Loucy (cell line): ENCODE results near the gene RHBDF2.

Experiments
- H2AFZ ChIP-seq: fragments of 200-600 bp; sonication (generic); 2 replicates; pipeline ENCODE4 v1.6.0; 2016; ENCODE audit warnings: antibody characterized with exemption, mild to moderate bottlenecking, low read length, moderate library complexity
- H3F3A ChIP-seq: fragments of 200-600 bp; 2 replicates; pipeline ENCODE4 v1.6.0; 2016; ENCODE audit warnings: antibody characterized with exemption, low read depth, mild to moderate bottlenecking
- H3K27me3 ChIP-seq: fragments of 200-600 bp; sonication (generic); 2 replicates; pipeline ENCODE4 v1.6.1; 2014; ENCODE audit warnings: low read length, mild to moderate bottlenecking; ENCODE audit not compliant: insufficient read depth, poor library complexity, severe bottlenecking
- H3K36me3 ChIP-seq: fragments of 200-600 bp; sonication (generic); 2 replicates; pipeline ENCODE4 v1.6.1; 2016; ENCODE audit warnings: low read length; ENCODE audit not compliant: insufficient read depth
- H3K4me1 ChIP-seq: fragments of 200-600 bp; sonication (generic); 2 replicates; pipeline ENCODE4 v1.5.1; 2014; ENCODE audit warnings: low read length, mild to moderate bottlenecking; ENCODE audit not compliant: insufficient read depth, poor library complexity, severe bottlenecking
- H3K4me2 ChIP-seq: fragments of 200-600 bp; sonication (generic); 2 replicates; pipeline ENCODE4 v1.6.0; 2014; ENCODE audit warnings: antibody characterized with exemption, low read length, low read depth, mild to moderate bottlenecking; ENCODE audit not compliant: poor library complexity, severe bottlenecking
- H3K4me3 ChIP-seq: fragments of 200-600 bp; sonication (generic); 2 replicates; pipeline ENCODE4 v1.5.1; 2014; ENCODE audit warnings: low read length, mild to moderate bottlenecking, mixed read lengths; ENCODE audit not compliant: poor library complexity, severe bottlenecking
- H3K79me2 ChIP-seq: fragments of 200-600 bp; sonication (generic); 2 replicates; pipeline ENCODE4 v1.6.1; 2014; ENCODE audit warnings: low read length; ENCODE audit not compliant: insufficient read depth
- H3K9ac ChIP-seq: fragments of 200-600 bp; sonication (generic); 2 replicates; pipeline ENCODE4 v1.6.0; 2014; ENCODE audit warnings: mild to moderate bottlenecking, low read depth, low read length, moderate library complexity; ENCODE audit not compliant: poor library complexity, severe bottlenecking
- H3K9me2 ChIP-seq: fragments of 200-600 bp; sonication (generic); replicated peaks from 2 replicates; pipeline ENCODE4 v1.6.1; 2016; ENCODE audit warnings: low read depth, low read length, mixed read lengths
- H3K9me3 ChIP-seq: fragments of 200-600 bp; sonication (generic); 2 replicates; pipeline ENCODE4 v1.6.1; 2014; ENCODE audit warnings: mild to moderate bottlenecking, antibody characterized with exemption, low read length, low read depth; ENCODE audit not compliant: insufficient read depth
- H4K20me1 ChIP-seq: fragments of 200-600 bp; sonication (generic); 2 replicates; pipeline ENCODE4 v1.6.0; 2014; ENCODE audit warnings: antibody characterized with exemption, low read length, mild to moderate bottlenecking; ENCODE audit not compliant: insufficient read depth, poor library complexity, severe bottlenecking
- CTCF ChIP-seq: fragments of 200-600 bp; sonication (generic); conservative IDR thresholded peaks from 2 replicates; pipeline ENCODE4 v1.5.1; 2014; ENCODE audit warnings: mild to moderate bottlenecking, antibody characterized with exemption, low read length
- EZH2phosphoT487 ChIP-seq: fragments of 200-600 bp; IDR thresholded peaks from 2 replicates; pipeline ENCODE4 v1.6.1; 2018; ENCODE audit warnings: antibody characterized with exemption, mild to moderate bottlenecking, moderate library complexity, borderline replicate concordance

Gene RHBDF2

GRCh38 chr17:76432004-76432403 is 69.2 kb downstream of the RHBDF2 start:
- H4K20me1 ChIP-seq: peaks cover 28% of the 10 kb centered on the region
- no peak for TF ChIP-seq EZH2phosphoT487
- TF ChIP-seq CTCF: no peak

GRCh38 chr17:76431509-76431908 is 69.7 kb downstream of the RHBDF2 start:
- peaks cover 6% of the 10 kb centered on the region for H3K4me1 ChIP-seq

More at GRCh38 chr17:76432004-76432403, 69.2 kb downstream of the RHBDF2 start:
- Histone ChIP-seq H3K4me3 (no peak overlapping the region), H3K4me2 (no peak overlapping the region), H3F3A (no peaks in the 10 kb centered on the region), H2AFZ (no peak overlapping the region), H3K9ac (no peak overlapping the region), H3K9me3 (no peaks in the 10 kb centered on the region), H3K36me3 (peaks cover 8% of the 10 kb centered on the region; the same call in 1 of the 2 replicates), H3K4me1 (peaks cover 6% of the 10 kb centered on the region), H3K27me3 (no peaks in the 10 kb centered on the region), H3K9me2 (no peaks in the 10 kb centered on the region), H3K79me2 (peaks cover 85% of the 10 kb centered on the region)

GRCh38 chr17:76428511-76428910 is 72.7 kb downstream of the RHBDF2 start:
- Histone ChIP-seq H3K36me3 (peaks cover 4% of the 10 kb centered on the region; the same call in 1 of the 2 replicates), H4K20me1 (peaks cover 17% of the 10 kb centered on the region), H3K4me3 (no peak overlapping the region), H3K27me3 (no peaks in the 10 kb centered on the region), H3F3A (no peaks in the 10 kb centered on the region), H2AFZ (no peak overlapping the region), H3K9me3 (no peaks in the 10 kb centered on the region), H3K4me2 (no peak overlapping the region), H3K9ac (no peak overlapping the region), H3K79me2 (peaks cover 80% of the 10 kb centered on the region), H3K9me2 (no peaks in the 10 kb centered on the region), H3K4me1 (no peaks in the 10 kb centered on the region)
- TF ChIP-seq CTCF (no peak), EZH2phosphoT487 (no peak)

More at GRCh38 chr17:76431509-76431908, 69.7 kb downstream of the RHBDF2 start:
- Histone ChIP-seq H3K27me3 (no peaks in the 10 kb centered on the region), H3K9me2 (no peaks in the 10 kb centered on the region), H3F3A (no peaks in the 10 kb centered on the region), H3K4me2 (no peak overlapping the region), H3K36me3 (peaks cover 8% of the 10 kb centered on the region; the same call in 1 of the 2 replicates), H3K4me3 (no peak overlapping the region), H3K9me3 (no peaks in the 10 kb centered on the region), H3K9ac (no peak overlapping the region), H2AFZ (no peak overlapping the region), H3K79me2 (peaks cover 85% of the 10 kb centered on the region), H4K20me1 (peaks cover 28% of the 10 kb centered on the region)
- no peak for TF ChIP-seq EZH2phosphoT487
- no peak for TF ChIP-seq CTCF
